ENCODE results near the gene SPSB3.

Gene SPSB3

GRCh38 chr16:1763521-1764511 lies 18.6 kb downstream of the SPSB3 start:
- no peak for DNase-seq (ENCODE audit: low read depth in 2 of 2)

- no peak for DNase-seq (ENCODE audit: low read depth in 2 of 2)
Measured at GRCh38 chr16:1762879-1763520, 19.4 kb downstream of the SPSB3 start.

GRCh38 chr16:1762196-1762878 lies 20.0 kb downstream of the SPSB3 start:
- no peak for DNase-seq (ENCODE audit: low read depth in 2 of 2)

GRCh38 chr16:1761751-1762150 lies 20.6 kb downstream of the SPSB3 start:
- no peak for DNase-seq (ENCODE audit: low read depth in 2 of 2)

- no peak for DNase-seq (ENCODE audit: low read depth in 2 of 2)
Measured at GRCh38 chr16:1760911-1761310, 21.5 kb downstream of the SPSB3 start.

GRCh38 chr16:1759511-1759910 lies 22.9 kb downstream of the SPSB3 start:
- no peak for DNase-seq (ENCODE audit: low read depth in 2 of 2)

GRCh38 chr16:1758923-1759322 lies 23.4 kb downstream of the SPSB3 start:
- no peak for DNase-seq (ENCODE audit: low read depth in 2 of 2)

GRCh38 chr16:1757714-1758461 lies 24.5 kb downstream of the SPSB3 start:
- DNase-seq (ENCODE audit: low read depth in 2 of 2): no peak

GRCh38 chr16:1754204-1754603 lies 28.2 kb downstream of the SPSB3 start:
- no peak for DNase-seq (ENCODE audit: low read depth in 2 of 2)

- no peak for DNase-seq (ENCODE audit: low read depth in 2 of 2)
Measured at GRCh38 chr16:1752853-1753252, 29.5 kb downstream of the SPSB3 start.

- DNase-seq (ENCODE audit: low read depth in 2 of 2): no peak
Measured at GRCh38 chr16:1751946-1752345, 30.4 kb downstream of the SPSB3 start.

- no peak for DNase-seq (ENCODE audit: low read depth in 2 of 2)
Measured at GRCh38 chr16:1749152-1750117, 32.9 kb downstream of the SPSB3 start.

- no peak for DNase-seq (ENCODE audit: low read depth in 2 of 2)
Measured at GRCh38 chr16:1747934-1748333, 34.4 kb downstream of the SPSB3 start.

GRCh38 chr16:1746693-1747195 lies 35.6 kb downstream of the SPSB3 start:
- DNase-seq (ENCODE audit: low read depth in 2 of 2): no peak

- no peak for DNase-seq (ENCODE audit: low read depth in 2 of 2)
Measured at GRCh38 chr16:1745900-1746692, 36.3 kb downstream of the SPSB3 start.

- no peak for DNase-seq (ENCODE audit: low read depth in 2 of 2)
Measured at GRCh38 chr16:1745181-1745899, 37.0 kb downstream of the SPSB3 start.

- DNase-seq (ENCODE audit: low read depth in 2 of 2): no peak
Measured at GRCh38 chr16:1744338-1744840, 38.0 kb downstream of the SPSB3 start.

Data from stimulated activated CD4-positive, alpha-beta T cell treated with anti-CD3 and anti-CD28 coated beads, Interleukin-1b, Interleukin-23, amount 100 ng/mL, for 1 hour (primary cell).